Daoy (cell line): Measurements from ENCODE around the gene BLOC1S3. TPM values are rescaled to one million over a fixed set of nuclear protein-coding genes. Genes with fewer than 3 reads are reported as not detected.
A peak's percentile ranks its signal among the peaks of the same experiment; 100 is the strongest.

ENCODE experiments used
- DNase-seq: peaks from one replicate; pipeline ENCODE4 v3.0.0-alpha.2; 2015; ENCODE audit warnings: low read depth
- total RNA-seq: library from RNA; depleted of rRNA; stranded (reverse); fragments of >200 nt; shearing (Covaris generic); gene quantifications from 2 replicates; pipeline ENCODE4 v1.2.3, GENCODE V29; 2014

Gene BLOC1S3
- total RNA-seq, 1 experiment from 2014 or later, result 3.9 TPM

DNA sequence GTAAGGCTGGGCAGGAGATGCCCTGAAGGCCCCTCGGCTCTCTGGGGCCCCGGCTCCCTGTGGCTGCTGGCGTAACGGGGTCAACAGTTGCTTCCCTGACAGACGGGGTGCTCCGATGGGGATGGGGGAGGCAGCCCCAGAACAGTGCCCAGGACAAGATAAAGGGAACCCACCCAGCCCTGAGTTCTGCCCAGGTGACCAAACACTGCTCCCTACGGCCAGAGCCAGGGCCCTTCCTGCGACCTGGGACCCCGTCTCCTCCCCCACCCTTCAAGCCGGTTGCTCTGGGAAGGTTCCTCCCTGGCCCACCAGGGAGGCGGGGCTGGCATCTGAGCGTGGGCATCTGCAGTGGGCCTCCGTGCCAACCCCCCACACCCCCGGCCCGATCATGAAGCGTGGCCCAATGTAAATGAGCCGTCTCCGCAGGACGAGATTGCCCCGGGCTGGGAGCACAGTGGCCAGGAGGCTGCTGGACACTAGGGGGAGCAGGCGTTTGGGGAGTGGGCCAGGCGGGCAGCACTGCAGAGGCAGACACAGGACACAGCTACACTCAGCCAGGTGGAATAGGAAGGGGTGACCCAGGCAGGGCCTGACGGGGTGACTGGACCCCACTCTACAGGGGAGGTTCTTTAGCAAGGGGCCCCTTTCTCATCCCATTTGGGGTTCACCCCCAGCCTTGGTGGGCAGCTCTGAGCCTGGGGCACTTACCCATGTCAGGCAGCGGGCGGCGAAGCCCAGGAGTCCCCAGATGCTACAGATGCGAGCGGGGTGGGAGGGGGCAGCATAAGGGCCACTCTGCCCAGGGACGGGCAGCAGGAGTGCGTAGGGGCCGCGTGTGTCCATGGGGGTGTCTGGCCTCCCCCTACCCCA lies 16.6 kb upstream of the BLOC1S3 start:
- DNase-seq, result peak; percentile 52

GRCh38 chr19:45162608-45163143 lies 15.9 kb upstream of the BLOC1S3 start:
- DNase-seq, result no peak

- DNase-seq, result no peak
Measured at GRCh38 chr19:45163156-45163555, 15.4 kb upstream of the BLOC1S3 start.

- no peak for DNase-seq
Measured at GRCh38 chr19:45163751-45164460, 14.7 kb upstream of the BLOC1S3 start.

GRCh38 chr19:45164577-45165335 lies 13.8 kb upstream of the BLOC1S3 start:
- DNase-seq, result peak; percentile 84

DNA sequence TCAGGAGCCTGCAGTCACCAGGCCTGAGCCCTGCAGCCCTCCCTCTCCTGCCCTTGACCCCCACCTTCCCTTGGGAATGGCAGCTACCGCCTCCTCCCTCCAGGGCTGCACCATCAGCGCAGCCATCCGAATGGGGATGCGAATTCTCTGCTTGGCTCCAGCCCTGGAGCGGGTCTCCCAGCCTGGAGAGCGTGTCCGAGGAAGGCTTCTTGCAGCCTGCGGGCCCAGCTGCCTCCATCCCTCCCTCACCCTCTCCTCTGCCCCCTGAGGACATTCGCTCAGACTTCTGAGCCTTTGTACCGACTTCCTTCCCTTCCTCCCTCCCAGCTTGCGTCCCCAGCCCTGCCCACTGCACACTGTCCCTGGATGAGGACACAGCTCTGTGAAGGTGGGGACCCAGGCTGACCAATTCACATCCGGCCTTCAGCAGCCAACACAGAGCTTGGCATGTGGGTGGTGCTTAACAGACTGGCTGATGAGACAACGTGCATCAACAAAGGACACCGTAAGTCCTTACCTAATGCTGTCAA lies 11.8 kb upstream of the BLOC1S3 start:
- no peak for DNase-seq

DNA sequence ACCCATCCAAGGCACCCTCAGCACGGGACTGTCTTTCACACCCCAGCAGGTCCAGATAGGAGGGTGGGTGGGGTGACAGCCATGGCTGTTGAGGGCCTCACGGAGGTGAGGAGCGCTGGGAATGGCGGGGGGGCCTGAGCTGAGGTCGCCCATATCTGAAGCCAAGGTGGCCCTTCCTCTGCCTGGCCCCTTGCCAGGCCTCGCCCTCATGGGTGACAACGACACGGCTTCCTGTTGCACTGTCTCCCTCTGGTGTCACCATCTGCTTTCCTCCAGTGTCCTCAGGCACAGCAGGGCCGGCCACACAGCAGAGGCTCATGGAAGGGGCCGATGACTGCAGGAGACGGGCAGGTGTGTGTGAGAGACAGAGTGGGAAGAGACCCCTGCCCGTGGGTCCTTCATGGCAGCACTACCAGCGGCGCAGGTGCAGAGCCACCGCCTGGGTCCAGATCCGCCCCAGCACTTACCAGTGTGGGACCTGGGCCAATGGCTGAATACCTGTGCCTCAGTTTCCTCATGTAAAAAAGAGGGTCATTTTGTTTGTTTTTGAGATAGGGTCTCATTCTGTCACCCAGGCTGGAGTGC lies 9.7 kb upstream of the BLOC1S3 start:
- no peak for DNase-seq

GRCh38 chr19:45169602-45170001 lies 9.0 kb upstream of the BLOC1S3 start:
- DNase-seq, result no peak

GRCh38 chr19:45170146-45171106 lies 8.2 kb upstream of the BLOC1S3 start:
- DNase-seq, result no peak

- peak; percentile 57 for DNase-seq
Measured at GRCh38 chr19:45171211-45171623, 7.4 kb upstream of the BLOC1S3 start.

- no peak for DNase-seq
Measured at GRCh38 chr19:45172173-45172572, 6.4 kb upstream of the BLOC1S3 start.

DNA sequence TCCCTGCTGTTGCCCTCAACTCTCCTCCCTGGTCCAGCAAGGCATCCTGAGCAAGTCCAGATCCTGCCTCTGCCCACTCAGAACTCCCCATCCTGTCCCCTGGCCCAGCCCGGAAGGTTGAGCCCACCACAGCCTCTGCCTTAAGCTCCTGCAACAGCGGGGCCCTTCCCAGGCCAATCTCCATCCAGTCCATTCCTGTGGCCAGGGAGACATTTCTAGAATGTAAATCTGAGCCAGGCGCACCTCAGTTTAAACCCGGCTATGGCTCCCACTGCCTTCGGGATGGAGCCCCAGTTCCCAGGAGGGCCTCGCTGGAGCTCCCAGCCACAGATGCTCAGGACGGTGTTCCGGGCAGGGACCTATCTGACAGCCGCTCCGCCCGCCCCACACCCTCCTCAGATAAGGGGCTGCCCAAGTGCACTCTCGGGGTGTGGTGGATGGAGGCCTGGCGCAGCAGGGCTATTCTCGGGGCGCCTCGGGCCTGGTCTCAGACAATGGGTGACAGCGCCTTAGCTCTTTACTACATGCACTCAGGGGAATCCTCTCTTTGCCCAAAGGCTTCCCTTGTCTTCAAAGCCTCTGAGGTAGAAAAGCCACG lies 5.9 kb upstream of the BLOC1S3 start:
- DNase-seq, result no peak

GRCh38 chr19:45173816-45174215 lies 4.8 kb upstream of the BLOC1S3 start:
- DNase-seq, result peak; percentile 96

GRCh38 chr19:45175515-45176345 lies 2.9 kb upstream of the BLOC1S3 start:
- no peak for DNase-seq

DNA sequence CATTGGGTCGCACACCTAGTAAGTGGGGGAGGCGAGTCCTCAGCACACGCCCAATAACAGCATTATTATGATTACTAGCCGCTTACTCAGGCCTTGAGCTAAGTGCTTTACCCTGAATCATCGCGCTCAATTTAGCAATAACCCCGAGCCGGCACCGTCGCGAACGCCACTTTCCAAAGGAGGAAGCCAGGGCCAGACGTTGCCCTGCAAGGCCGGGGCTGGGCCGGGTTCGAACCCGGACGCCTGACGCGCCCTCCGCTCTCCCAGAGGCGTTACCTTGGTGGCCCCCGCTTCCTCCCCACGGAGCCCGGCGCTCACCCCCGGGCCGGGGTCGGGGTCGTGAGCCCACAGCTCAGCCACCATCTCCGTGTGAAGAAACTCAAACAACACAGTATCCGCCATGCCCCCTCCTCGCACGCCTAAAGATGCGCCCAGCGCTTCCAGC lies 745 bp upstream of the BLOC1S3 start, which contains the start of gene TRAPPC6A:
Gene TRAPPC6A, minus strand, starts transcription at position 421 of the 445 bp plus-strand sequence. Its CDS starts 19 bp downstream, at position 402.
- peak; percentile 81 for DNase-seq

- DNase-seq, result peak; percentile 74
Measured at GRCh38 chr19:45179072-45179891, 698 bp downstream of the BLOC1S3 start.

DNA sequence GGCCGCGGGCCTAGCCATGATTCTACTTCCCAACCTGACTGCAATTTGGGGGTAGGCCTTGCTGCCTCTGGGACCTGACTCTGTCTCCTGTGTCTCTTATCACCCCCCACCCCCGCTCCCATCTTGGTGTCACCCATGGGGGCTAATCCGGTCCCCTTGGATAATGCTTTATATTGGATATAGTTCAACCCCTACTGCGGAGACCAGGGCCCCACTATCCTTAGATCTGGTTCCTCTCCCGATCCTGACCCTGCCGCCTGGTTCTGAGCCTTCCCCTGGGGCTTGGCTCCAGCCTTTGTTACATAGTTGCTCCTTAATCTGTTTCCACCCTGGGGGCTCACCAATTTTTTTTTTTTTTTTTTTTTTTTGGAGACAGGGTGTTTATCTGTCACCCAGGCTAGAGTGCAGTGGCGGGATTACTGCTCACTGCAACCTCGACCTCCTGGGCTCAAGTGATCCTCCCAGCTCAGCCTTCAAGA lies 1.3 kb downstream of the BLOC1S3 start:
- DNase-seq, result no peak

- peak; percentile 14 for DNase-seq
Measured at GRCh38 chr19:45180936-45181335, 2.4 kb downstream of the BLOC1S3 start.
